Measurements from ENCODE around the gene PAPOLA.
"Not testable (repeated sequence)": the region's sequence is repeated elsewhere in the genome, so short reads cannot be mapped to it uniquely, and the experiment has no call there.

The PAPOLA gene

GRCh38 chr14:96502621-96503305, 581 bp downstream of the PAPOLA start:
- DNase-seq (ENCODE audit: low read depth in 2 of 2), result peak; percentile 5 to 24

GRCh38 chr14:96503306-96503679, 1.1 kb downstream of the PAPOLA start:
- no peak for DNase-seq (ENCODE audit: low read depth in 2 of 2)

- not testable (repeated sequence) for DNase-seq (ENCODE audit: low read depth in 2 of 2)
Observed at GRCh38 chr14:96504353-96504752, 2.2 kb downstream of the PAPOLA start.

GRCh38 chr14:96507723-96508122, 5.5 kb downstream of the PAPOLA start:
- no peak for DNase-seq (ENCODE audit: low read depth in 2 of 2)

- no peak for DNase-seq (ENCODE audit: low read depth in 2 of 2)
Observed at GRCh38 chr14:96508900-96509299, 6.7 kb downstream of the PAPOLA start.

- DNase-seq (ENCODE audit: low read depth in 2 of 2), result no peak
Observed at GRCh38 chr14:96509457-96510090, 7.4 kb downstream of the PAPOLA start.

GRCh38 chr14:96511146-96511545, 9.0 kb downstream of the PAPOLA start:
- DNase-seq (ENCODE audit: low read depth in 2 of 2), result no peak

GRCh38 chr14:96511667-96512066, 9.5 kb downstream of the PAPOLA start:
- DNase-seq (ENCODE audit: low read depth in 2 of 2), result no peak

- DNase-seq (ENCODE audit: low read depth in 2 of 2), result no peak
Observed at GRCh38 chr14:96512122-96512521, 9.9 kb downstream of the PAPOLA start.

- no peak for DNase-seq (ENCODE audit: low read depth in 2 of 2)
Observed at GRCh38 chr14:96512602-96513397, 10.6 kb downstream of the PAPOLA start.

- DNase-seq (ENCODE audit: low read depth in 2 of 2), result no peak
Observed at GRCh38 chr14:96514694-96515093, 12.5 kb downstream of the PAPOLA start.

- DNase-seq (ENCODE audit: low read depth in 2 of 2), result no peak
Observed at GRCh38 chr14:96515731-96516130, 13.5 kb downstream of the PAPOLA start.

- DNase-seq (ENCODE audit: low read depth in 2 of 2), result no peak
Observed at GRCh38 chr14:96516351-96516750, 14.2 kb downstream of the PAPOLA start.

- no peak for DNase-seq (ENCODE audit: low read depth in 2 of 2)
Observed at GRCh38 chr14:96519970-96520369, 17.8 kb downstream of the PAPOLA start.

- no peak for DNase-seq (ENCODE audit: low read depth in 2 of 2)
Observed at GRCh38 chr14:96525452-96525851, 23.3 kb downstream of the PAPOLA start.

- no peak for DNase-seq (ENCODE audit: low read depth in 2 of 2)
Observed at GRCh38 chr14:96532632-96533031, 30.4 kb downstream of the PAPOLA start.

GRCh38 chr14:96536807-96537206, 34.6 kb downstream of the PAPOLA start:
- DNase-seq (ENCODE audit: low read depth in 2 of 2), result no peak

GRCh38 chr14:96538097-96538989, 36.2 kb downstream of the PAPOLA start:
- DNase-seq (ENCODE audit: low read depth in 2 of 2), result no peak

- DNase-seq (ENCODE audit: low read depth in 2 of 2), result no peak
Observed at GRCh38 chr14:96538990-96539317, 36.8 kb downstream of the PAPOLA start.

- DNase-seq (ENCODE audit: low read depth in 2 of 2), result no peak
Observed at GRCh38 chr14:96554315-96554910, 52.2 kb downstream of the PAPOLA start.

GRCh38 chr14:96559571-96559970, 57.4 kb downstream of the PAPOLA start:
- DNase-seq (ENCODE audit: low read depth in 2 of 2), result no peak

GRCh38 chr14:96564389-96564788, 62.2 kb downstream of the PAPOLA start:
- no peak for DNase-seq (ENCODE audit: low read depth in 2 of 2)
